RPMI8226 (cell line): ENCODE data around the gene CLTCL1.

Source experiments
- DNase-seq: peaks from one replicate; pipeline ENCODE4 v3.0.0-alpha.2; 2015

CLTCL1 gene

DNA sequence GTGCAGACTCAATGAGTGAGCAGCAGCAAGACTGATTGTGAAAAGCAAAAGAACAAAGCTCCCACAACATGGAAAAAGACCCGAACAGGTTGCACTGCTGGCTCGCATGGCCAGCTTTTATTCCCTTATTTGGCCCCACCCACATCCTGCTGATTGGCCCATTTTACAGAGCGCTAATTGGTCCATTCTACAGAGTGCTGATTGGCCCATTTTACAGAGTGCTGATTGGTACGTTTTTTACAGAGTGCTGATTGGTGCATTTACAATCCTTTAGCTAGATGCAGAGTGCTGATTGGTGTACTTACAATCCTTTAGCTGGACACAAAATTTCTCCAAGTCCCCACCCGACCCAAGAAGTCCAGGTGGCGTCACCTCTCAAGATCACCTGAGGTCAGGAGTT is 97.6 kb downstream of the CLTCL1 start:
- DNase-seq: no peak

DNA sequence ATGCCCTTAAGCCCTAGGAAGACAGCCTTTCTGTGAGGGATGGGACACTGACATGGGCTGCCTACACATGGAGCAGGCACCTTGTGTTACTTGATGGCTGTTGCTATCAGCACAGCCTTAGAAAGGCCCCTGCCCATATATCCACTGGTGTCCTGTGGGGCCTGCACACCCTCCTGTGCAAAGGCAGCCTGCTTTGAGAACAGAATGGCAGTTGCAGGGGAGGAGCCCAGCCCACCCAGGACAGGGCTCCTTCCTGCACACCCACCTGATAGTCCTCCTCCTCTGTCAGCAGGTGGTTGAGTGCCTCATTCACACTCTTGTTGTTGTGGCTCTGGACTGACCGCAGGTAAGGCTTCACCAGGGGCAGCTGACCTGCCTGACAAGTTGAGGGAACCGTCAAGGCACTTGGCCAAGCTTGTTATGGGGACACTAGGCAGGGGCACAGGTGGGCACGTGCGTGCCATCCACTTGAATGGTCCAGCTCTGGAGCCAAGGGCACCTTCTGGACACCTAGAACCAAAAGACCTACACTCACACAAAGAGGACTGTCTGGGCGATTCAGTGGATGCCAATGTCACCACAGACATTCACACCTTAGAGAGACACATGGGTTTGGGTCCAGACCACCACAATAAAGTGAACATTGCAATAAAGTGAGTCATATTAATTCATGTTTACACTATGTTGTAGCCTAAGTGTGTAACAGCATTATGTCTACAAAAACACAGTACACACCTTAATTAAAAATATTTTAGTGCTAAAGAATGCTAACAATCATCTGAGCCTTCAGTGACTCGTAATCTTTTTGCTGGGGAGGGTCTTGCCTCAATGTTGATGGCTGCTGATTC is 103.6 kb downstream of the CLTCL1 start:
- DNase-seq: no peak

DNA sequence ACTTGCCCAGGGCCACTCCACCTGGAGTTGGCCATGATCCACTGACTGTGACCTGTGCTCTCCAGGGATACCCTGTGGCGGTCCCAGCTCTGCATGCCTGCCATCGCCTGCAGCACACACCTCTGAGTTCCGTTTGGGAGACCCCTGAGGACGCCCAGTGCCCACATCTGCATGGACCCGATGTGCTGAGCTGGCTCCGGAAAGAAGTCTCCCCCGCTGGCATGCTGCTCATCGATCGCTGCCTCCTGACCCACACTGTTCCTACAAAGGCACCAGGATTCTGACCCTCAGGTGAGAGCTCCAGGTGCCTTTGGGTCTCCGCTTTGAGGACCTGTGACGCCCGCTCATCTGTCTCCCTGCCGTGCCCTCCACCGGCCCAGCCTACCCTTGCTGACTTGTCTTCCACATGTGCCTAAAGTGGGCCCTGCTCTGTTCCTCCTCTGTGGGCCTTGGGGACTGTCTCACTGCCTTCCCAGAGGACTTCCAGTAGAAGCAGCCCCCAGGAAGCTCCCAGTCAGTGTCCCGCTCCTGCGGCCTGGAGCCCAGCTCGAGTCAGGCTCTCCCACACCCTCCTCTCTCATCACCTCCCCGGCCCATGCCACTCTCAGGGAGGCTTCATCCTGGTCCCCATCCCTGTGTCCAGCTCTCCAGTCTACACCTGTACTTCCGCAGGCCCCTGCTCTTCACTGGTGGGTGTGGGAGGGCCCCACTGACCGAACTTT is 107.1 kb downstream of the CLTCL1 start:
- no peak for DNase-seq

DNA sequence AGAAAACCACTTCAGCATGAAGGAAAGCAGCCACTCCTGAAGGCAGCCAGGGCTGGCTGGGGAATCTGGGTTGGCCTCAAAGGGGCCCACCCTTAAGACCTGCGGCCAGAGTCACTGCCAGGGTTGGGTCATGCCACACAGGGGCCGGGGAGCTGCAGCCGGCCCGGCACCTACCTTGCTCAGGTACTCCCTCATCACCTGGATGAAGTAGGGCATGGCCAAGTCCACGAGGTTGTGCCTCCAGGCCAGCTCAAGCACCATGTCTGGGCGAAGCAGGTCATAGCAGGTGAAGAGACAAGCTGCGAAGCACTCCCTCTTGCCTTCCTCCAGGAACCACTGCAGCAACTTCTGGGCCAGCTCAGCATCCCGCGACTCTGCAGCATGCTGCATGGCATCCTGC is 108.3 kb downstream of the CLTCL1 start:
- DNase-seq: no peak

DNA sequence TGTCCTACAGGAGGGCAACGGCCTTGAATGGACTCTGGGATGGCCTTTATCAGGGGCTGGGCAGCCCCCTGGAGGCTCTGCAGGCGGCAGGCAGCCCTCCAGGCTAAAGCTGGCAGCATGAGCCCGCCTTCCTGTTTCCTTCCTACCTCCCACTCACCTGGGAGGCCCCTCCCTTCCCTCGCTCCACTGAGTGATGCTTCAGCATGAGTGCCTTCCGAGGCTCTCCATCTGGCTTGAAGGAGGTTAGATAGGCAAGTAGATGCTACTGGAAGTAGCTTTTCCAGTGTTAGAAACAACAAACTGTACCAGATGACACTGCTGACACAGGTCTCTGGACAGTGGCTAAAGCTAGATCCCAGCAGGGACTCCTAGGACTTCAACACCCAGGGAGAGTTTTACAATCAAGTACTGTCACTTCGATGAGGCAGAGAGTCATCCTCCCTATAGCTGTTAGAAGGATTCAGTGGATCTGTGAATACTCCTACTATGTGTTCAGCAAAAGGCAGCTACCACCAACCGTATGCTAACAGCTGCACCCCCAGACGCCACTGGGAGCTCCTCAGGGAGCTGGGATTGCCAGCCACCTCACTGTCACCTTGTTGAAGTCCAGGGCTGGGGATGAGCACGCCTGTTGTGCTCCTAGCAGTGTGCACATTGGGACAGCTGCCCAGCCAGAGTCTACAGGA is 108.9 kb downstream of the CLTCL1 start:
- DNase-seq: no peak

DNA sequence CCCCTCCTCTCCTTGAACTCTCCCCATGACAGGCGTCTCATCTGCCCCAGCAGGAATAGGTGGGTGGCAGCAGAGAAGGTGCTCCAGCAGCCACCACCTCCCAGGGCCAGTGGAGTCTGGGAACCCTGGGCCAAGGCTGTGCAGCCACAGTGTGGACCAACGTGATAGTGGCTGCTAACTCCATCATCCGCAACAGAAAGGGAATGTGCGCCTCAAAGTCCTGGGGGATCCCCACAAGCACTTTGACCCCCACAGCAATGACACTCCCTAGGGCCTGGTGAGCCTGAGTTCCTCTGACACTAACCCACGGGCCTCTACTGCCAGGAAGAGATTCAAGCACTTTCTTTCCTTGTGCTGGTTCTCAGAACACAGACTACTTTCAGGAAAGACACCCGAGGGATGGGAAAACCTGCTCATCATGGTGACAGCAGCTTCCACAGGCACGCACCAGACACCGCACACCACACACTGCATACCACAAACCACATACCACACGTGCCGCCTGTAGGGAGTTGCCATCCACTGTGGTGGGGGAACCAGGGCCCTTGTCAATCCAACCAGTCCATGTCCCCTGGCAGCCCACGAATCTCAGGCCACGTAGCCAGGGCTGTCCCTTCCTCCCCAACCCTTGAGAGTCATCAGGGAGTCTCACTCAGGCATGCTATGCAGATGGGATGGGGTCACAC is 109.6 kb downstream of the CLTCL1 start:
- no peak for DNase-seq

DNA sequence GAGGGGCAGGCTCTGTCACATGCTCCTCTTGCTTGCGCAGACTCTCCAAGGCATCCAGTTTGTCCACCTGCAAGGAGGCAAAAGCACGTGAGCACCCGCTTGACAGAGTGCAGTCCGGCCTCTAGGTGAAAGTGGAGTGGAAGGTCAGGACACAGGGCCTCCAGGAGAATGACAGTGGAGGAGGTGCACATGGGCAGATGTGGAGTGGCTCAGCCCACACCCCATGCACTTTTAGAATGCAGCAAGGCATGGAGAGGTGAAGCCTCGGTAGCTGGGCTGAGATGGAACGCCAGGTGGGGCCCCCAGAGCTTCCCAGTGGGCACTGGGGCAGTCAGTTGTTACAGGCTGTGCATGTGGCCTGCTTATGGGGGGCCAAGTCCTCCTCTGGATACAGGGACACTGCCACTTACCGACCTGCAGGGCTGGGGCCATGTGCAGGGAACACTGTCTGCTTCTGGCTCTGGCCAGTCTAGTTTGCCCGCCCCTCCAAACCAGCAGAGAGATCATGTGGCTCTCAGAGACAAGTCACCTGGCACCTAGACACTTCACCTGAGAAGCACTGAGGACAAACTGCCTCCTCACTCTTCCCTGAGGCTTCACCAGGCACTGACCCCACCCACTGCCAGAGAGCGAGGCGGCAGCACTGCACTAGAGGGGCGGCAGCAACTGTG is 110.6 kb downstream of the CLTCL1 start:
- DNase-seq: no peak

DNA sequence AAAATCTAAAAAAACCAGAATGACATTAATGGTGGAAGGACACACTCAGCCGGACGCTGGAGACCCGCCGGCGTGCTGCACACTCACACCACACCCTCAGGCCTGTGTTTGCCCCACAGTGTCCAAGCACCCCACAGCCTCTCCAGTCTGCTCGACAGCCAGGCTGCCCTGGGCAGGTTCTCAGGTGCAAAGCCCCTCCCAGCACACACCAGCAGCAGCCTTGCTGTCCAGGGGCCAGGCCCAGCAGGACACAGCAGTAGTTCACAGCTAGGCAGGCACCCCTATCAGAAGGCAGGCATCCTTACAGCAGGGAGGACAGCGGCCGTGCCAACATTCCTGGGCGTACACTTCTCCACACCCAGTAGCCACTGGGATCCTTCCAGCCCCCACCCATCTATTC is 111.3 kb downstream of the CLTCL1 start:
- no peak for DNase-seq

DNA sequence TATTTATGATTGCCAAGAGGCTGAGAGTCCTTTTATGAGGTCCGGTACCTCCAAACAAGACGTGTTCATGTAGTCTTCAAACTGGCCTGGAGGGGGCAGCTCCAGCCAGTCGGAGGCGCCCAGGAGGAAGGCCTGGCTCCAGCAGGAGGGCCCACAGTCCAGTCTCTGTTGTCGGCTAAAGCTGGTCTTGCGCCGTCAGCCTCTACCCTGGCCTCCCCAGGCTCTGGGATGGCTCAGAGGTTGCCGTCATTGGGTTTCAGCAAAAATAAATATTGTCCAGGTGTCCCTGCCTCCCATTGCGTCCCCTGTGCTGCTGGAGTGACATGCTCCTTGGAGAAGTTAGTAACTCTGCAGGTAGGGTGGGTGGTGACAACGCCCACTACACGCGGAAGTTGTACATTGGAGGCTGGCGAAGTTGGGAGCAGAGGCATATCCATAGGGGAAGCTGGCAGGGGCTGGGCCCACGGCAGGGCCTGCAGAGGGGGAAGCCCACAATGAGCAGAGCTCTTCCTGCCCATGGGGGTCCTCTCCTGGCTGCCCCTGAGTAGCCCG is 111.9 kb downstream of the CLTCL1 start:
- peak; percentile 52 for DNase-seq

DNA sequence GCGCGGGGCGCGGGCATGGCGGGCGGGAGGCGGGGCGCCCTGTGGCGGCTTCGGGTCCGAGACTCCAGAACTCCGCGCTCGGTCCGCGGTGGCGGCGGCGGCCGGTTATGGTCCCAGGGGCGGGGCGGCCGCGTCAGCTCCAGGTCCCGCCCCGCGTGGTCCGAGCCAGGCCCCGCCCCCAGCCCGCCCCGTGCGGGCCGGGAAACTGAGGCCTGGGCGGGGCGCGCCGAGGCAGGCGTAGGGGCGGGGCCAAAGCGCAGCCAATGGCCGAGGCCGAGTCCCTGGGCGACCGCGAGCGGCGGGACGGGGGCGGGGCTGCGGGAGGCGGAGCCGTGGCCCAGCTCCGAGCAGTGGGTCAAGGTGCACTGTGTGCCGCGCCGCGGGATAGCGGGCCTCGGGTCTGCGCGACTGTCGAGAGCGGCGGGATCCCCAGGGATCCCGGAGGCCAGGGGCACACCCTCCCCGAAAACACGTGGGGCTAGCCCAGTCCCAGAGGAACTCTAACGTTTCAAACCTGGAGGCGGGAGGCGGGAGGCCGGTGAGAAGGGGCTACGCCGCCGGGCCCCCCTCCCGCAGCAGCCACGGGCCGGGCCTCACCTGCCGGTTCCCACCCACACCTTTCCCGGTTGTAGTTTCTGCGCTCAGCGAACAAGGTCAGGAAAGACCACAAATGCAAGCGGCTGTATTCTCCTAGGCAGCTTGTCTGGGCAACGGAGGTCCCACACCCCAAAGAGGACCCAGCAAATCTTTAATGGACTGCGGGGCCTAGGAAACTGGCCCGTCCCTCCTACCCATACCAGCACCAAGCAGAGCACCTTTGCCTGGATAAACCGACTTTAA is 112.6 kb downstream of the CLTCL1 start, which contains the start of gene SLC25A1:
TSS of gene SLC25A1 (minus strand) at position 80 of the 840 bp plus-strand sequence. CDS start at position 17, 63 bp downstream.
- DNase-seq: peak; percentile 73

DNA sequence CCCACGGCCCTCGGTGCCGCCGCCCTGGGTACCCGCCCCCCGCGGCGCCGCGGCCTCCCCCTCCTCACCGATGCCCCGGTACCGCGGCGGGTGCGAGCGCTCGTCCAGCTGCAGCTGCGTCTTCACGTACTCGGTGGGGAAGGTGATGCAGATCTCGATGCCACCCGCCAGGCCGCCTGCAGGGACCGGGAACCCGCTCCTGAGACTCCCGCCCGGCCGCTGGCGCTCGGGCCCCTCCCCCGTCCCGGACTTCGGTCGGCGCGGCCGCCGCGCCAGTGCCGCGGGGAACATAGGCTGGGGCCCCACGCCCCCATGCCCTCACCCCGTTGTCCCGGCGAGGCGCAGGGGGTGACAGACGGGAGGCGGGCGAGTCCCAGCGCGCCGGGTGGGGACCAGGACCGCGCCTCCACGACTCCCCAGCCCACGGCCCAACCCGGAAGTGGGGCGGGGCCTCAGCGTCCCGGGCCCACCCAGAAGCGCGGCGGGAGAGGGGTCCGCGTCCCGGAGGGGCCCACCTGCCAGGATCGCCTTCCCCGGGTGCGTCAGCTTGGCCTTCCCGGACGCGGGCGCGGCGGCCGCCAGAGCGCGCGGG is 113.4 kb downstream of the CLTCL1 start:
- peak; percentile 33 for DNase-seq

DNA sequence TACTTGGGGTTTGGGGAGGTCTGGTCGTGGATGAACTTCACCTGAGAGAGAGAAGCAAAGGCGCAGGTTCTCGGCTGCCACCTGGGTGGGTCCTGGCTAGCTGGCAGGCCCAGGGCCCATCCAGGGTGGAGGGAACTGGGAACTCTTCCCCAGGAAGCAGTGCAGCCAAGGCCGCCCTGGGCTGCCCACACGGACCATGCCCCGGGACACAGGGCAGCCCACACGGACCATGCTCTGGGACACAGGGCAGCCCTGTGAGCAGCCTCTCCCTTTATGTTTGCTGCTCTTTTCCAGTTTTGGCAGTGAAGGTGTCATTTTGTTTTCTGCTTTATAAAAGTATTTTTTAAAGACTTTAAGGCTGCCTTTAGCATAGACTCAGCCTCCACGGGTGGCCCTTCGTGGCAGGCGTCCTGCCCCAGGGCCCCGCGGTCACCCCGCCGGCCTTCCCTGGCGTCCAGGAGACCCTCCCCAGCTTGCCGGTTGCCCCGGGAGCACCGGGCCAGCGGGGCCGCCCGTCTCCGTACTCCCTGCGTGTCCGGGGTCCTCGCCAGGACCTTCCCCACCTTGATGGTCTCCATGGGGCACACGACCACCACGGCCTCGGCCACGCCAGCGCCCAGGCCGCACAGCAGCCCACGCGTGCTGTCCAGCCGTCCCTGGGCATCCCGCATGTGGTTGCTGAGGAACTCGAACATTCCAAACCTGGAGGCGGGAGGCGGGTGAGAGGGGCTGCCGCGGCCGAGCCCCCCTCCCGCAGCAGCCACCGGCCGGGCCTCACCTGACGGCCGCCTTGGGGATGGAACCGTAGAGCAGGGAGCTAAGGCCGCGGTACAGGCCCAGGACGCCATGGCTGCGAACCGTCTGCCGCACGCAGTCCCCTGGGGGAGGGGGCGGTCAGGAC is 114.1 kb downstream of the CLTCL1 start:
- DNase-seq: no peak

DNA sequence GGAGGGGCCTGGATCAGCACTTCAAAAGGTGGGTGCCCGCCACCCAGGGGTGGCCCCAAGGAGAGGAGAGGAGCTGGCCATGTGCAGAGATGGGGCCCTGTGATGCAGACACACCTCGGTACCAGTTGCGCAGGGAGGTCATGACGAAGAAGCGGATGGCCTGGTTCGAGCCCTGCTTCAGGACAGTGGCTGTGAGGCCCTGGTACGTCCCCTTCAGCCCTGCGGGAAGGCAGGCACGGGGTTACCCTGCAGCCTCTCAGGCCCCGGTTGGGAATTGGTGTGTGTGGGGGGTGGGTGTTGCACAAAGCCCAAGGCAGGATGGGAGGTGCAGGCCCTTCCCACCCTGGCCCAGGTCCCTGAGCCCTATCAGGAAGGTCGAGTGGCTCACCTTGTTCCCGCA is 114.8 kb downstream of the CLTCL1 start:
- DNase-seq: no peak

DNA sequence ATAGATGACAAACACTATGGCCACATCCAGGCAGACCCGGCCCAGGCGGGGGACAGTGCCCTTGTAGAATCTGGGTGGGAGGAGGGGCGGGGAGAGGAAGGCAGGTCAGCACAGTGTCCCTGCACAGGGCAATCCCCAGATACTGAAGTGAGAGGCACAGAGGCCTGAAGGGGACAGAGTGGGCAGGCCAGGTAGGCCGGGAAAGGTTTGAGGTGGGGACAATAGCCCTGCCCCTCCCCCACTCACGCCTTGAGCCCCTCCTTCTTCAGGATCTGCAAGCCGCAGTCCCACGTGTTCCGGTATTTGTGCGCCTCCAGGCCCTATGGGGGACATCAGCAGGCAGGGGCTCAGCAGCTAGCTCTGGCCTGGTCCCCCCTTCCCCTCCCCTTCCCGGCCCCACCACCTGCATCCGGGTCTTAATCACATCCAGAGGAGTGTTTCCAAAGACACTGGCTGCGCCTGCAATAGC is 115.3 kb downstream of the CLTCL1 start:
- DNase-seq: no peak

DNA sequence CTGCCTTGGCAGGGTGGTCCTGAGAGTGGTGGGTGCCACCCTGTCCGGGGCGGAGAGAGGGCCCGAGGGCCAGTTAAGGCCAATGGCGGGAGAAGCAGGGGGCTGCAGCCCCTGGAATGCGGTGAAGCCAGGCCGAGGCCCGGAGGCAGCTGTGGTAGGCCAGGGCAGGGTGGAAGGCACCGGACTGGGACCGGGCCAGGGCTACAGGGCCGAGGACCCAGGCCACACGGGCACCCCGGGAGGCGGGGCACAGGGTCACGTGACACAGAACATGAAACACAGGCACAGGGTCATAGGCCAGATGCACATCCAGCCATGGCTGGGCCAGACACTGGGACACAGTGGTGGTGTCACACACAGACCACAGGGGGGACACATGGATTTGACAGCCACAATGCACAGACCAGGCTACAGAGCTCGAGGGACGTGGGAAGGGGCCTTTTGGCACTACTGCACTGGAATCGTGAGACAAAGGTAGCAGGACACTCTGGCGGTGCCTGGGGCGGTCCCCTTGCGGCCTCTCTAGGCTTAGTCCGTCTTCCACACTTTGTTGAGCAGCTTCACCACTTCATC is 115.8 kb downstream of the CLTCL1 start:
- no peak for DNase-seq

DNA sequence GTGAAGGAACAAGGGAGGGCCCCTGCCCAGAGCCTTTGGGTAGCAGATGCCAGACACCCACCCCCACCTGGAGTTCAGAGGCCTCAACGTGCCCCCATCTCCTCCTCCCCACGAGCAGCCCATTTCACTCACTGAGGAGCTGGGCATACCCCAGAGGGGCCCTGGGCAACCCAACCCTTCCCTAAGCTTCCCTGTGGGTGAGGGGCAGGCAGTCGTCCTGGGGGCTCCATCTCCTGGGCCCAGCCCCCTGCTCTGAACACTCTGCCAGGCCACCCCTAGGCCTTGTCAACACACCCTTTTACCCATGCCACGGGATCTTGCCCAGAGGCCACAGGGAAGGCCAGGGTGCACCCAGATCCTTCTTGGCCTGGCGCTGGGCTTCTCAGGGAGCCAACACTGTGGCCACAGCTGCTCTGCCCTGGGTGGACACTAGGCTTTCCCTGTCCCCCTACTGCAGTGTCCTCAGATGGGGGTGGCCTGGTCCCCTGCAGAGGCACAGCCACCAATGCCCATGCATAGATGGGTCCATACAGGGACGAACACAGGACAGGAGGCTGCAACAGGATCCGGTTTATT is 116.4 kb downstream of the CLTCL1 start:
- DNase-seq: no peak

DNA sequence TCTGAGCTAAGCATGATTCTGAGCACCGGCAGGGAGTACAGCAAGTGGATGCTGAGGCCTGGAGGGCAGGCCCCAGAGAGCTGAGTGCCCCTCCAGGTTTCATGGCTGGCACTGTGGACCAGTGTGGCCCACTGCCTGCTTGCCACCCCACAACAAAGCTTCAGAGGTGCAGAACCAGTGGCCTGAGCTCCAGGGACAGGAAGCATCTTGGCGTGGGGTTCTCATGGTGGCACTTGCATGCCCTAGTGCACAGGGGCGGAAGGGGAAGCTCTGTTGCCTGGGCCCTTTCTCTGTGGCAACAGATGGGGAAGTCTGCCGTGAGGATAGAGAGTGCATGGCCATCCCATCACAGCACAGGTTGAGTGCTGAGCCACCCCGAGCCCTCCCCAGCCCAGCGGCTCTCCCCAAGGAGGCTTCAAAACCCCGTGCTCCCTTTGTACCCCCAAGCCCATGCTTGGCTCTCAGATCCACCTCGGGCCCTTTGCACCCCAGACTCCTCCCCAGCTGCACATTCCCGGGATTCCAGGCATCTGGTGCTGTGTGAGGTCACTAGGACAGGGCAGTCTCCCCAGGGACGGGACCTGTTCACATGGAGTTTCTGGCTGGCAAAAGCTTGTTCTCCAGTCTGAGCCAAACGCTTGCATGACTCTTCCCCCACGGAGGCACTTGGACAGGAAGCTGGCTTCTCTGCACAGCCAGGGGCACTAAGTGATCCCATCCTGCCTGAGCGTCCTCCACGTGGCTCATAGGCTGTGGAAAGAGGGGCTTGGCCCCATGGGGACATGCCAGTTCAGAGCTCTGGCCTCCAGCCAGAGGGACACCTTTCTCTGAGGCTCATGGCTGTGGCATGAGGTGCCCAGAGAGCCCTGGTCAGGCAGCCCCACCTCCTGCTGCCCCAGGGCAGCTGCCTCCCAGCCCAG is 117.2 kb downstream of the CLTCL1 start:
- no peak for DNase-seq
